Tibial nerve (tissue), 4 donors: ENCODE data around the gene ELAVL1.

Source experiments
- EP300 ChIP-seq, 2 donors: sonication (generic); formaldehyde crosslinking; IDR thresholded peaks; one replicate each; pipeline ENCODE4 v1.6.1; 2017; ENCODE audit warnings: antibody characterized with exemption in 2 of 2, mild to moderate bottlenecking in 1 of 2
- POLR2A ChIP-seq, 2 donors: fragments of 450-650 bp; IDR thresholded peaks; one replicate each; pipeline ENCODE4 v1.6.1; 2017; ENCODE audit warnings: antibody characterized with exemption in 2 of 2, mild to moderate bottlenecking in 2 of 2, moderate library complexity in 2 of 2
- TF ChIP-seq, protein P1 (sequence below), 5 experiments: fragments of 200-600 bp in 3 of 5; fragments of 450-650 bp in 2 of 5; sonication (generic) in 3 of 5; IDR thresholded peaks; one replicate each; pipeline ENCODE4 v1.5.1; 2016 to 2019; ENCODE audit warnings: antibody characterized with exemption in 5 of 5, mild to moderate bottlenecking in 3 of 5, moderate library complexity in 2 of 5

DNA sequence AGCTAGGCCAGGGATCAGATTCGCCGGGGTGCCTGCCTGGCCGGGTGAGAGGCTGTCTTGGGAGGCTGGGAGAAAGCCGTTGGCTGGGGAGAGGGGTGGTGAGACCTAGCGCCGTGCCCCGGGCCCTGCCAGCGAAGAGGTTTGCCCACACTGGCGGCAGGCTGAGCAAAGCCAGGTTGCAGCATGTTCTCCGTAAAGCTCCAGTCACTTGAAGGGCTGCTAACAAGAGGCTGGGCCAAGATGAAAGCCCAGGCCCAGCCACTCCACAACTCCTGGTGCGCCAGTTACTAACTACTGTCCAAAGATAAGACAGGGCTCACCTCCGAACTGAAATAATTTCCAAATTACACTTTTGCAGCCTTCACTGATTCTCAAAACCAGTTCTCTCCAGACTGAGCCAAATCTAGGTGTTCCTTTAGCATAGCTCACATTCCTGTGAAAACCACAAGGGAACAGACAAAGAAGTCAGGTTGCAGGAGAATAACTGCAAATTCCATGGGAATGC lies 16.3 kb downstream of the ELAVL1 start:
- TF ChIP-seq, protein P1, sequence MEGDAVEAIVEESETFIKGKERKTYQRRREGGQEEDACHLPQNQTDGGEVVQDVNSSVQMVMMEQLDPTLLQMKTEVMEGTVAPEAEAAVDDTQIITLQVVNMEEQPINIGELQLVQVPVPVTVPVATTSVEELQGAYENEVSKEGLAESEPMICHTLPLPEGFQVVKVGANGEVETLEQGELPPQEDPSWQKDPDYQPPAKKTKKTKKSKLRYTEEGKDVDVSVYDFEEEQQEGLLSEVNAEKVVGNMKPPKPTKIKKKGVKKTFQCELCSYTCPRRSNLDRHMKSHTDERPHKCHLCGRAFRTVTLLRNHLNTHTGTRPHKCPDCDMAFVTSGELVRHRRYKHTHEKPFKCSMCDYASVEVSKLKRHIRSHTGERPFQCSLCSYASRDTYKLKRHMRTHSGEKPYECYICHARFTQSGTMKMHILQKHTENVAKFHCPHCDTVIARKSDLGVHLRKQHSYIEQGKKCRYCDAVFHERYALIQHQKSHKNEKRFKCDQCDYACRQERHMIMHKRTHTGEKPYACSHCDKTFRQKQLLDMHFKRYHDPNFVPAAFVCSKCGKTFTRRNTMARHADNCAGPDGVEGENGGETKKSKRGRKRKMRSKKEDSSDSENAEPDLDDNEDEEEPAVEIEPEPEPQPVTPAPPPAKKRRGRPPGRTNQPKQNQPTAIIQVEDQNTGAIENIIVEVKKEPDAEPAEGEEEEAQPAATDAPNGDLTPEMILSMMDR (IDR thresholded peaks at IDR 0.05) = no peak
- TF ChIP-seq POLR2A (IDR thresholded peaks at IDR 0.05) (no peak), EP300 (IDR thresholded peaks at IDR 0.05) (no peak)
